Vagina (tissue), 2 donors: ENCODE data around the gene NOP56. TPM values are rescaled to one million over a fixed set of nuclear protein-coding genes. Genes with fewer than 3 reads are reported as not detected.

Source experiments
- DNase-seq, 2 donors: peaks; one replicate each; pipeline ENCODE4 v3.0.0-alpha.2; 2017; ENCODE audit errors: extremely low spot score in 2 of 2
- H3K27ac ChIP-seq: fragments of 200-600 bp; sonication (generic); one replicate; pipeline ENCODE4 v1.5.1; 2019
- H3K27me3 ChIP-seq: fragments of 200-600 bp; sonication (generic); one replicate; pipeline ENCODE4 v1.5.1; 2019
- H3K36me3 ChIP-seq, 2 donors: fragments of 200-600 bp; sonication (generic); one replicate each; pipeline ENCODE4 v1.5.1; 2017 to 2019
- H3K4me1 ChIP-seq: fragments of 200-600 bp; sonication (generic); one replicate; pipeline ENCODE4 v1.5.1; 2019
- H3K4me3 ChIP-seq, 2 donors: fragments of 200-600 bp; sonication (generic); 1 replicate in 1 of 2; 2 replicates in 1 of 2; pipeline ENCODE4 v1.5.1; 2016 to 2019
- H3K9me3 ChIP-seq: fragments of 200-600 bp; sonication (generic); one replicate; pipeline ENCODE4 v1.5.1; 2019
- POLR2A ChIP-seq, 2 donors: fragments of 450-650 bp; IDR thresholded peaks; one replicate each; pipeline ENCODE4 v1.6.1; 2017; ENCODE audit warnings: antibody characterized with exemption in 2 of 2, mild to moderate bottlenecking in 2 of 2, moderate library complexity in 2 of 2
- POLR2AphosphoS5 ChIP-seq, 2 donors: sonication (generic); formaldehyde crosslinking; IDR thresholded peaks; one replicate each; pipeline ENCODE4 v1.9.0; 2017; ENCODE audit warnings: antibody characterized with exemption in 2 of 2, mild to moderate bottlenecking in 2 of 2, low read depth in 1 of 2; ENCODE audit not compliant: insufficient read depth in 1 of 2
- intact Hi-C: fragments of 100-400 bp; cut with DNase I; formaldehyde crosslinking; loops from one replicate; pipeline ENCODE4 v1.15.1; 2023
- total RNA-seq: library from RNA; depleted of rRNA; stranded (reverse); fragments of >200 nt; gene quantifications from one replicate; pipeline ENCODE4 v1.2.3, GENCODE V29; 2016
- TF ChIP-seq, protein P1 (sequence below), 3 experiments: fragments of 450-650 bp in 2 of 3; fragments of 200-600 bp in 1 of 3; sonication (generic) in 1 of 3; IDR thresholded peaks; one replicate each; pipeline ENCODE4 v1.5.1; 2017 to 2019; ENCODE audit warnings: antibody characterized with exemption in 3 of 3, mild to moderate bottlenecking in 2 of 3, moderate library complexity in 2 of 3

The NOP56 gene
- total RNA-seq, 1 donor from 2014 or later = 87.7 TPM

GRCh38 chr20:2700913-2701620, 48.6 kb downstream of the NOP56 start:
- intact Hi-C loops = no loop called here

GRCh38 chr20:2701671-2702081, 49.2 kb downstream of the NOP56 start:
- H3K4me1 ChIP-seq = no peaks in the 10 kb centered on the region
- no peaks in the 10 kb centered on the region for H3K27me3 ChIP-seq
- peak in 1 of 2 donors; percentile 49 for DNase-seq
- no peak overlapping the region for H3K4me3 ChIP-seq
- no peak overlapping the region for H3K27ac ChIP-seq
- intact Hi-C loops = no loop called here
- TF ChIP-seq POLR2AphosphoS5 (IDR thresholded peaks at IDR 0.05; ENCODE audit: insufficient read depth in 1 of 2, low read depth in 1 of 2) (no peak), POLR2A (IDR thresholded peaks at IDR 0.05) (no peak)
- TF ChIP-seq, protein P1, sequence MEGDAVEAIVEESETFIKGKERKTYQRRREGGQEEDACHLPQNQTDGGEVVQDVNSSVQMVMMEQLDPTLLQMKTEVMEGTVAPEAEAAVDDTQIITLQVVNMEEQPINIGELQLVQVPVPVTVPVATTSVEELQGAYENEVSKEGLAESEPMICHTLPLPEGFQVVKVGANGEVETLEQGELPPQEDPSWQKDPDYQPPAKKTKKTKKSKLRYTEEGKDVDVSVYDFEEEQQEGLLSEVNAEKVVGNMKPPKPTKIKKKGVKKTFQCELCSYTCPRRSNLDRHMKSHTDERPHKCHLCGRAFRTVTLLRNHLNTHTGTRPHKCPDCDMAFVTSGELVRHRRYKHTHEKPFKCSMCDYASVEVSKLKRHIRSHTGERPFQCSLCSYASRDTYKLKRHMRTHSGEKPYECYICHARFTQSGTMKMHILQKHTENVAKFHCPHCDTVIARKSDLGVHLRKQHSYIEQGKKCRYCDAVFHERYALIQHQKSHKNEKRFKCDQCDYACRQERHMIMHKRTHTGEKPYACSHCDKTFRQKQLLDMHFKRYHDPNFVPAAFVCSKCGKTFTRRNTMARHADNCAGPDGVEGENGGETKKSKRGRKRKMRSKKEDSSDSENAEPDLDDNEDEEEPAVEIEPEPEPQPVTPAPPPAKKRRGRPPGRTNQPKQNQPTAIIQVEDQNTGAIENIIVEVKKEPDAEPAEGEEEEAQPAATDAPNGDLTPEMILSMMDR (IDR thresholded peaks at IDR 0.05) = no peak
- no peaks in the 10 kb centered on the region for H3K36me3 ChIP-seq
- no peaks in the 10 kb centered on the region for H3K9me3 ChIP-seq

More at GRCh38 chr20:2700913-2701620, 48.6 kb downstream of the NOP56 start:
- no peaks in the 10 kb centered on the region for H3K4me1 ChIP-seq
- no peaks in the 10 kb centered on the region for H3K36me3 ChIP-seq
- H3K9me3 ChIP-seq = no peaks in the 10 kb centered on the region
- H3K4me3 ChIP-seq = no peak overlapping the region
- H3K27me3 ChIP-seq = no peaks in the 10 kb centered on the region
- no peak overlapping the region for H3K27ac ChIP-seq
- TF ChIP-seq POLR2A (IDR thresholded peaks at IDR 0.05) (no peak), POLR2AphosphoS5 (IDR thresholded peaks at IDR 0.05; ENCODE audit: insufficient read depth in 1 of 2, low read depth in 1 of 2) (no peak)
- TF ChIP-seq, protein P1 (IDR thresholded peaks at IDR 0.05) = no peak
- DNase-seq = peak in 1 of 2 donors; percentile 84

DNA sequence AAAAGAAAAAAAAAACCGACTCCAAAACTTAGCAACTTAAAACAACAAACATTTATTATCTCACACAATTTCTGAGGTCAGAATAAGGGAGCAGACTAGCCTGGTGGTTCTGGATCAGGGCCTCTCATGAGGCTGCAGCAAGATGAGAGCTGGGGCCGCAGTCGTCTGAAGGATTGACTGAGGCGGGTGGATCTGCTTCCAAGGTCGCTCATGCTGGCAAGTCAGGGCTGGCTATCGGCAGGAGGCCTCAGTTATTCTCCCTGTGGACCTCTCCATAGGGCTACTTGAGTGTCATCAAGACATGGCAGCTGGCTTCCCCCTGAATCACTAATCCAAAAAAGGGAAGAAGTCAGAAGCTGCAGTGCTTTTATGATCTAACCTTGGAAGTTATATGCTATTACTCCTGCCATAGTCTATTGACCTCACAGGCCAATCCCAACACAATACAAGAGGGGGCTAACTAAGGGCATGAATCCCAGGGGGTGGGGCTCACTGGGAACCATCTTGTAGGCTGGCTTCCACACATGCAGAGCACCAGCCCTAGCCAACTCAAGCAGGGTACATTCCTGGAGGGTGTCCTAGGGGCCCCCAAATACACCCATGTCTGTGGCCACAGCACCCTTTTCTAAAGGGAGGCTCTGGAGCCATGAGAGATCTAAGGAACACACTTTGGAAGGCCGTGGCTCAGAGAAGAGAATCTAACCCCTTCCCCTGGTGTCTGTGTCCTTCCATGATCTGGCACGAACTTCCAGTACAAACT, 51.5 kb downstream of the NOP56 start:
- no peaks in the 10 kb centered on the region for H3K27me3 ChIP-seq
- no peaks in the 10 kb centered on the region for H3K9me3 ChIP-seq
- TF ChIP-seq, protein P1 (IDR thresholded peaks at IDR 0.05) = no peak
- TF ChIP-seq POLR2A (IDR thresholded peaks at IDR 0.05) (no peak), POLR2AphosphoS5 (IDR thresholded peaks at IDR 0.05; ENCODE audit: insufficient read depth in 1 of 2, low read depth in 1 of 2) (no peak)
- H3K36me3 ChIP-seq = no peaks in the 10 kb centered on the region
- no peak overlapping the region for H3K4me3 ChIP-seq
- peak in 1 of 2 donors; percentile 70 for DNase-seq
- H3K4me1 ChIP-seq = no peaks in the 10 kb centered on the region
- no peak overlapping the region for H3K27ac ChIP-seq
- intact Hi-C loops = no loop called here

DNA sequence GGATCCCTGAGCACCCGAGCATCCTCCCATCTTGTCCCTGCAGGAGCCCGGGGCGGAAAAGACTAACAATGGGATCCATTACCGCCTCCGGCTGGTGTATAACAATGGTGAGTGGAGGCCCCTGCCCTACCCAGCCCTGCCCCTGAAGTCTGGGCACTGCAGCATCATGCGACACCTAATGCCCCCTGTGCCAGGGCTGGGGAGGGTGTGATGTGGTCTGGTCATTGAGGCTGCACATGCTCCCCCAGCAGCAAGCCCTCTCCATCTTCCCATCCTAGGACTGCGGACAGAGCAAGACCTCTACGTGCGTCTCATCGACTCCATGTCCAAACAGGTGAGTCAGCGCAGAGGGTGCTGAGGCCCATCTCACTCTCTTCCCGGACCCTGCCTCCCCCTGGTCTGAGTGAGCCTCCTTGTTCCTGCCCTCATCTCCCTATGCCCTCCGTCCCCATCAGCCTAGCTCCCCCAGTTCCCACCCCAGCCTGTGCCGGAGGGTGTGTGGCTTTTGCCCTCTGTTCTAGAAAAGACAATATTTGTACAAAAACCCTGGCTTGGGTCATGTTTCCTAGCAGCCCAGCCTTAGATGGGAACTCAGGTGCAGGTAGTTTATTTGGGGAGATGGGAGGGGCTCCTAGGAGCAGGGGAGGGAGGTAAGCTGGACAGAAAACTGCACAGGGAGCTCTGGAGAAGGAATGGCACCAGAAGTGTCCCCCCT, 53.7 kb downstream of the NOP56 start:
- TF ChIP-seq POLR2A (IDR thresholded peaks at IDR 0.05) (no peak), POLR2AphosphoS5 (IDR thresholded peaks at IDR 0.05; ENCODE audit: insufficient read depth in 1 of 2, low read depth in 1 of 2) (no peak)
- TF ChIP-seq, protein P1 (IDR thresholded peaks at IDR 0.05) = no peak
- intact Hi-C loops = no loop called here
- Histone ChIP-seq H3K4me1 (no peaks in the 10 kb centered on the region), H3K9me3 (no peaks in the 10 kb centered on the region), H3K4me3 (no peak overlapping the region), H3K27me3 (no peaks in the 10 kb centered on the region), H3K27ac (no peak overlapping the region), H3K36me3 (no peaks in the 10 kb centered on the region)
- DNase-seq = peak in 1 of 2 donors; percentile 72
